Transverse colon (tissue), 4 donors: ENCODE results near the gene EYA2. TPM values are rescaled to one million over a fixed set of nuclear protein-coding genes. Genes with fewer than 3 reads are reported as not detected.

Experiments
- DNase-seq: peaks from one replicate; pipeline ENCODE4 v3.0.0-alpha.2; 2019
- H3K27ac ChIP-seq, 4 donors: fragments of 200-600 bp; sonication (generic); 2 replicates each; pipeline ENCODE4 v1.5.1; 2016 to 2018; ENCODE audit warnings: inconsistent platforms in 4 of 4
- H3K27me3 ChIP-seq: fragments of 200-600 bp; sonication (generic); 2 replicates; pipeline ENCODE4 v1.5.1; 2017; ENCODE audit warnings: inconsistent platforms
- H3K36me3 ChIP-seq, 4 donors: fragments of 200-600 bp; sonication (generic); 2 replicates each; pipeline ENCODE4 v1.5.1; 2017 to 2019; ENCODE audit warnings: inconsistent platforms in 4 of 4
- H3K4me1 ChIP-seq, 4 donors: fragments of 200-600 bp; sonication (generic); 2 replicates each; pipeline ENCODE4 v1.5.1; 2017 to 2020; ENCODE audit warnings: inconsistent platforms in 4 of 4
- H3K4me3 ChIP-seq, 4 donors: fragments of 200-600 bp; sonication (generic); 1 replicate in 1 of 4; 2 replicates in 3 of 4; pipeline versions ENCODE4 v1.5.1 to v1.6.1; 2017 to 2019; ENCODE audit warnings: inconsistent platforms in 4 of 4
- H3K9me3 ChIP-seq, 2 donors: fragments of 200-600 bp; sonication (generic); 2 replicates each; pipeline ENCODE4 v1.5.1; 2017 to 2019; ENCODE audit warnings: inconsistent platforms in 2 of 2
- EP300 ChIP-seq: sonication (generic); formaldehyde crosslinking; IDR thresholded peaks from one replicate; pipeline ENCODE4 v1.6.1; 2017; ENCODE audit warnings: antibody characterized with exemption, low read depth
- POLR2A ChIP-seq: fragments of 450-650 bp; IDR thresholded peaks from one replicate; pipeline ENCODE4 v1.6.1; 2016; ENCODE audit warnings: antibody characterized with exemption, mild to moderate bottlenecking, moderate library complexity
- POLR2AphosphoS5 ChIP-seq, 3 donors: sonication (generic); formaldehyde crosslinking; IDR thresholded peaks; one replicate each; pipeline ENCODE4 v1.6.1; 2016; ENCODE audit warnings: antibody characterized with exemption in 3 of 3
- WGBS, 2 donors: methylation state at CpG; one replicate each; pipeline ENCODE4 v1.1.5; 2018; ENCODE audit warnings: low coverage in 1 of 2; 5-methylcytosine and 5-hydroxymethylcytosine counted together
- in situ Hi-C, 4 donors: fragments of 200-750 bp; cut with MboI; loops; one replicate each; pipeline versions ENCODE4 v1.15.0 to v1.15.1; 2017; ENCODE audit warnings: low sequenced_read_pairs in 3 of 4, low pct_ligation_motif_present in 1 of 4, low pct_unique_long_range_greater_than_20kb in 1 of 4
- intact Hi-C: fragments of 100-400 bp; cut with DNase I; formaldehyde crosslinking; loops from one replicate; pipeline ENCODE4 v1.15.1; 2023; ENCODE audit warnings: low total_unique reads
- total RNA-seq, 4 donors: library from RNA; depleted of rRNA; stranded (reverse); fragments of >200 nt; gene quantifications; one replicate each; pipeline ENCODE4 v1.1.0, GENCODE V29; 2016
- TF ChIP-seq, protein P1 (sequence below), 5 experiments: fragments of 200-600 bp in 3 of 5; fragments of 450-650 bp in 2 of 5; sonication (generic) in 3 of 5; IDR thresholded peaks; 1 replicate in 2 of 5; 2 replicates in 3 of 5; pipeline ENCODE4 v1.5.1; 2016 to 2017; ENCODE audit warnings: antibody characterized with exemption in 5 of 5, inconsistent platforms in 3 of 5, mild to moderate bottlenecking in 2 of 5, moderate library complexity in 1 of 5

The EYA2 gene
- total RNA-seq, 4 donors from 2014 or later: 4.5 to 17.5 (median 10.9) TPM

DNA sequence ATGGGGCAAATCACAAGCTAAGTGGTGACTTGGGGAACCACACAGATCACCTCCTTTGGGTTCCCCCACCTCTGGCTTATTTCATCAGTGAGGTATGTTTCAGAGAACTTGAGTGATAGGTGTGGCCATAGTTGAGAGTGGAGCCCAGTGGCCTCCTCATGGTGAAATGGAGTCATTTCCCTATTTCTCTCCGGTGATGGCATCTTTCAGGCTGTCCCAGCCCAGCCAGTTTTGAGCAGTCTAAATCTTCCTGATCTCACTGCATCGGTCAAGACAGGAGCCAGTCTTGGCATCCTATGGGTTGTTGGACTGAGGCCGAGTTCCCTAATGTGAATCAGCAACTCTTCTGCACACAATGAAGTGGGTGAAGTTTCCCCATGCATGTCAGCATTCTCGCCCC is 132.4 kb downstream of the EYA2 start:
- no peaks in the 10 kb centered on the region for H3K36me3 ChIP-seq
- no peak overlapping the region for H3K4me3 ChIP-seq
- H3K27ac ChIP-seq: no peak overlapping the region
- H3K27me3 ChIP-seq: no peaks in the 10 kb centered on the region
- TF ChIP-seq EP300: no peak
- no peak for TF ChIP-seq POLR2AphosphoS5 (IDR thresholded peaks at IDR 0.05)
- TF ChIP-seq, protein P1, sequence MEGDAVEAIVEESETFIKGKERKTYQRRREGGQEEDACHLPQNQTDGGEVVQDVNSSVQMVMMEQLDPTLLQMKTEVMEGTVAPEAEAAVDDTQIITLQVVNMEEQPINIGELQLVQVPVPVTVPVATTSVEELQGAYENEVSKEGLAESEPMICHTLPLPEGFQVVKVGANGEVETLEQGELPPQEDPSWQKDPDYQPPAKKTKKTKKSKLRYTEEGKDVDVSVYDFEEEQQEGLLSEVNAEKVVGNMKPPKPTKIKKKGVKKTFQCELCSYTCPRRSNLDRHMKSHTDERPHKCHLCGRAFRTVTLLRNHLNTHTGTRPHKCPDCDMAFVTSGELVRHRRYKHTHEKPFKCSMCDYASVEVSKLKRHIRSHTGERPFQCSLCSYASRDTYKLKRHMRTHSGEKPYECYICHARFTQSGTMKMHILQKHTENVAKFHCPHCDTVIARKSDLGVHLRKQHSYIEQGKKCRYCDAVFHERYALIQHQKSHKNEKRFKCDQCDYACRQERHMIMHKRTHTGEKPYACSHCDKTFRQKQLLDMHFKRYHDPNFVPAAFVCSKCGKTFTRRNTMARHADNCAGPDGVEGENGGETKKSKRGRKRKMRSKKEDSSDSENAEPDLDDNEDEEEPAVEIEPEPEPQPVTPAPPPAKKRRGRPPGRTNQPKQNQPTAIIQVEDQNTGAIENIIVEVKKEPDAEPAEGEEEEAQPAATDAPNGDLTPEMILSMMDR (IDR thresholded peaks at IDR 0.05): no peak
- no peak for TF ChIP-seq POLR2A
- peaks cover 0 to 10% (median 2%) of the 10 kb centered on the region in 4 donors for H3K4me1 ChIP-seq
- intact Hi-C loops (no loop called here), in situ Hi-C loops (no loop called here)
- DNase-seq: no peak
- 40 to 85% methylated on average over 2 to 4 of the region's 4 CpGs for WGBS, 2 donors
- no peaks in the 10 kb centered on the region for H3K9me3 ChIP-seq

DNA sequence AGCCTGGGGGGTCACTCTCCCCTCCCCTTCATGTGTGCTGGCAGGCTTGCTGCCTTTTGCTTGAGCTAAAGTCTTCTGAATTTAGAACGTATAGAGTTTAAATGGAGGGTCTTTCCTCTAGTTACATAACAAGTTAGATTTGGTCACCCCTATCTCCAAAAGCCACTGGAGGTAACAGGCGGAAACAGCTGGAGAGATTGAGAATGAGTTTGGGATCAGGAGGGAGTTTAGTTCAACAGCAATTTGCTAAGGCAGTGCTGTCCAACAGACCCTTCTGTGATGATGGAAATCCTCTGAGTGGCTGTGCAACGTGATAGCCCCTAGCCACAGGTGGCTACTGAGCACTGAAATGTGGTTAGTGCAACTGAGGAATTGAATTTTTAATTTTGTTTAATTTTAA is 132.8 kb downstream of the EYA2 start:
- no peaks in the 10 kb centered on the region for H3K9me3 ChIP-seq
- H3K36me3 ChIP-seq: no peaks in the 10 kb centered on the region
- WGBS, 2 donors: 82 to 86% methylated on average over 3 of the region's 3 CpGs
- TF ChIP-seq POLR2A (no peak), POLR2AphosphoS5 (IDR thresholded peaks at IDR 0.05) (no peak), EP300 (no peak)
- TF ChIP-seq, protein P1 (IDR thresholded peaks at IDR 0.05): no peak
- DNase-seq: no peak
- H3K4me1 ChIP-seq: peaks cover 0 to 10% (median 2%) of the 10 kb centered on the region in 4 donors
- H3K4me3 ChIP-seq: no peak overlapping the region
- intact Hi-C loops: no loop called here
- no peak overlapping the region for H3K27ac ChIP-seq
- H3K27me3 ChIP-seq: no peaks in the 10 kb centered on the region
- in situ Hi-C loops: no loop called here

DNA sequence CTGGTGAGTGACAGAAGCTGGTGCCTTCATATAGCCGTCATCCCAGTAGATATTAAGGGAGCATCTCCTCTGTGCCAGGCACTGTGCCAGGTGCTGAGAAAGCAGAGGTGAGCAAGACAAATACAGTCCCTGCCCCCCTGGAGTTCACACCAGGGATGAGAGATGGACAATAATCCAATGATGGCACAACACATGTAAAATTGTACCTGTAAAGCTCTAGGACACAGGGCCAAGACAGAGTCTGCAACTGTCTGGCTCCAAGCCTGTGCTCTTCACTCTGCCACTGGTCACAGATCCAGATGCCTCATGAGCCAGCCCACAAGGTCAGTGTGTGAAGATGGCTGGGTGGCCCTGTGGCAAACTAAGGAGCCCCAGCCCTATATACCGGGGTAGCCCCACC is 133.8 kb downstream of the EYA2 start:
- 87 to 100% methylated on average over 1 to 2 of the region's 2 CpGs for WGBS, 2 donors
- in situ Hi-C loops: no loop called here
- H3K27me3 ChIP-seq: no peaks in the 10 kb centered on the region
- H3K4me1 ChIP-seq: peaks cover 0 to 10% (median 2%) of the 10 kb centered on the region in 4 donors
- H3K27ac ChIP-seq: no peak overlapping the region
- no peaks in the 10 kb centered on the region for H3K9me3 ChIP-seq
- TF ChIP-seq POLR2AphosphoS5 (IDR thresholded peaks at IDR 0.05) (no peak), EP300 (no peak), POLR2A (no peak)
- TF ChIP-seq, protein P1 (IDR thresholded peaks at IDR 0.05): no peak
- no peaks in the 10 kb centered on the region for H3K36me3 ChIP-seq
- DNase-seq: no peak
- intact Hi-C loops: no loop called here
- no peak overlapping the region for H3K4me3 ChIP-seq

DNA sequence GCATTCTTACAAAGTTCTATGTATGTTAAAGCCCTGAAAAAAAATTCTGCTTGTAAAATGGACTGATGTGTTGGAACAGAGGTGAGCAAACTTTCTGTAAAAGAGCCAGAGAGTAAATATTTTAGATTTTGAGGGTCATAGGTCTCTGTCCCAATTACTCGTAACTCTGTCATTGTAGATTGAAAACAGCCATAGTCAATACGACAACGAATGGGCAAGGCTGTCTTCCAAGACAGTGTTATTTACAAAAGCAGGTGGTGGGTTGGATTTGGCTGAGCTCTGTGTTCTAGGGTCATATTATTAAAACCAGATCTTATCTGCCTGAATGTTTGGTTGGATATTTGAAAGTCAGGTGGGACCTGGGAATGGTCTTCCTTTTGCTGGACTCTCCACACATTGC is 135.2 kb downstream of the EYA2 start:
- intact Hi-C loops: no loop called here
- TF ChIP-seq EP300 (no peak), POLR2AphosphoS5 (IDR thresholded peaks at IDR 0.05) (peak in 1 of 3 donors; percentile 65)
- in situ Hi-C loops: no loop called here
- H3K27me3 ChIP-seq: no peaks in the 10 kb centered on the region
- DNase-seq: no peak
- H3K4me1 ChIP-seq: peaks cover 0 to 3% (median 1%) of the 10 kb centered on the region in 4 donors
- H3K27ac ChIP-seq: peak overlapping the region in 1 of 4 donors; percentile 25
- 42 to 51% methylated on average over 3 of the region's 3 CpGs for WGBS, 2 donors
- H3K9me3 ChIP-seq: no peaks in the 10 kb centered on the region
- no peak overlapping the region for H3K4me3 ChIP-seq
- no peaks in the 10 kb centered on the region for H3K36me3 ChIP-seq

DNA sequence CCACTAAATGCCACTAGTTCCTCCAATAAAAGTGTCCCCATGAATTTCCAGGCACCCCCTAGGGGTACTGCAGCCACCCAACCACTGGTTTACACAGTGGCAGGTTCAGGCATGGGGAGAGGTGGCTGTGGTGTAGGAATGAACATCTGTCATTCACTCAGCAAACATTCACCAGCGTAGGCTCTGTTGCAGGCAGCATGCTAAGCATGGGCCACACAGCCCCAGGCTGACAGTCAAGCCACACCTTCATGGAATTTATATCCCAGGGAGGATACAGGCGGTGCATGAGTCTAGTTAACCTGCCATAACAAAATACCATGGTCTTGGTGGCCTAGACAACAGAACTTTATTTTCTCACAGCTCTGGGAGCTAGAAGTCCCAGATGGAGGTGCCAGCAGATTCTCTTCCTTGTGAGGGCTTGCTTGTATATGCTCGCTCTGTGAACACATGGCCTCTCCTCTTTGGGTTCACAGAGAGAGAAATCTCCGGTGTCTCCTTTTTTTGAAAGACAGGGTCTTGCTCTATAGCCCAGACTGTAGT is 135.7 kb downstream of the EYA2 start:
- Histone ChIP-seq H3K4me1 (peaks cover 0 to 3% (median 0%) of the 10 kb centered on the region in 4 donors), H3K27me3 (no peaks in the 10 kb centered on the region), H3K36me3 (no peaks in the 10 kb centered on the region), H3K4me3 (no peak overlapping the region), H3K27ac (peak overlapping the region in 1 of 4 donors; percentile 25), H3K9me3 (no peaks in the 10 kb centered on the region)
- TF ChIP-seq EP300 (no peak), POLR2A (no peak), POLR2AphosphoS5 (IDR thresholded peaks at IDR 0.05) (no peak)
- TF ChIP-seq, protein P1 (IDR thresholded peaks at IDR 0.05): no peak
- WGBS, 2 donors: 87 to 100% methylated on average over 1 to 4 of the region's 4 CpGs
- intact Hi-C loops (no loop called here), in situ Hi-C loops (no loop called here)
- DNase-seq: no peak
